Neuron (in vitro differentiated cells): ENCODE data around the gene CYP2U1.
A peak's percentile ranks its signal among the peaks of the same experiment; 100 is the strongest.

Source experiments
- H2AFZ ChIP-seq: one replicate; pipeline ENCODE4 v1.6.1; 2013; ENCODE audit warnings: low read depth, mild to moderate bottlenecking, inconsistent platforms, low read length, moderate library complexity
- H3K27me3 ChIP-seq: one replicate; pipeline ENCODE4 v1.6.1; 2013; ENCODE audit warnings: low read length; ENCODE audit not compliant: insufficient read depth
- H3K36me3 ChIP-seq: one replicate; pipeline ENCODE4 v1.6.1; 2013; ENCODE audit warnings: low read length; ENCODE audit not compliant: insufficient read depth
- H3K4me1 ChIP-seq: one replicate; pipeline ENCODE4 v1.6.1; 2013; ENCODE audit warnings: low read length; ENCODE audit not compliant: insufficient read depth
- H3K4me3 ChIP-seq: 2 replicates; pipeline ENCODE4 v1.5.1; 2013; ENCODE audit warnings: mild to moderate bottlenecking, low read length, moderate library complexity
- H3K9me3 ChIP-seq: one replicate; pipeline ENCODE4 v1.6.1; 2013; ENCODE audit warnings: low read length

CYP2U1 gene

GRCh38 chr4:107930821-107931774 is at the start of gene CYP2U1:
CYP2U1 (plus strand) TSS chr4:107931549; CDS start chr4:107931644, 95 bp downstream.
- Histone ChIP-seq H3K36me3 (no peaks in the 10 kb centered on the region), H2AFZ (peak within 1 kb of the TSS; percentile 99), H3K4me1 (peaks cover 14% of the 10 kb centered on the region), H3K4me3 (peak within 1 kb of the TSS; percentile 93), H3K9me3 (no peaks in the 10 kb centered on the region), H3K27me3 (no peaks in the 10 kb centered on the region)

- peaks cover 2% of the 10 kb centered on the region for H3K4me1 ChIP-seq
- no peak overlapping the region for H3K4me3 ChIP-seq
- H2AFZ ChIP-seq, result no peak overlapping the region
- H3K9me3 ChIP-seq, result peaks cover 1% of the 10 kb centered on the region
- no peaks in the 10 kb centered on the region for H3K36me3 ChIP-seq
- no peaks in the 10 kb centered on the region for H3K27me3 ChIP-seq
Observed at GRCh38 chr4:107885865-107886264, 45.5 kb upstream of the CYP2U1 start.

- peaks cover 1% of the 10 kb centered on the region for H3K9me3 ChIP-seq
- no peak overlapping the region for H3K4me3 ChIP-seq
Observed at GRCh38 chr4:107888237-107888636, 43.1 kb upstream of the CYP2U1 start.

GRCh38 chr4:107890779-107891178 is 40.6 kb upstream of the CYP2U1 start:
- Histone ChIP-seq H3K27me3 (no peaks in the 10 kb centered on the region), H3K4me1 (peaks cover 4% of the 10 kb centered on the region), H3K9me3 (peaks cover 1% of the 10 kb centered on the region), H3K4me3 (no peak overlapping the region), H3K36me3 (no peaks in the 10 kb centered on the region), H2AFZ (no peak overlapping the region)

More at GRCh38 chr4:107888237-107888636, 43.1 kb upstream of the CYP2U1 start:
- no peaks in the 10 kb centered on the region for H3K36me3 ChIP-seq
- H2AFZ ChIP-seq, result no peak overlapping the region
- no peaks in the 10 kb centered on the region for H3K27me3 ChIP-seq
- H3K4me1 ChIP-seq, result peaks cover 4% of the 10 kb centered on the region

GRCh38 chr4:107891299-107891698 is 40.0 kb upstream of the CYP2U1 start:
- Histone ChIP-seq H3K36me3 (no peaks in the 10 kb centered on the region), H3K4me1 (peaks cover 4% of the 10 kb centered on the region), H2AFZ (no peak overlapping the region), H3K27me3 (no peaks in the 10 kb centered on the region), H3K9me3 (peaks cover 1% of the 10 kb centered on the region), H3K4me3 (no peak overlapping the region)

GRCh38 chr4:107893171-107894137 is 37.9 kb upstream of the CYP2U1 start:
- Histone ChIP-seq H3K9me3 (peaks cover 1% of the 10 kb centered on the region), H3K36me3 (no peaks in the 10 kb centered on the region), H3K4me1 (peaks cover 4% of the 10 kb centered on the region), H3K27me3 (no peaks in the 10 kb centered on the region), H3K4me3 (no peak overlapping the region), H2AFZ (no peak overlapping the region)

GRCh38 chr4:107894138-107894603 is 37.2 kb upstream of the CYP2U1 start:
- Histone ChIP-seq H3K36me3 (no peaks in the 10 kb centered on the region), H3K9me3 (no peaks in the 10 kb centered on the region), H2AFZ (no peak overlapping the region), H3K27me3 (no peaks in the 10 kb centered on the region), H3K4me1 (peaks cover 4% of the 10 kb centered on the region), H3K4me3 (no peak overlapping the region)

GRCh38 chr4:107896158-107896645 is 35.1 kb upstream of the CYP2U1 start:
- Histone ChIP-seq H3K9me3 (no peaks in the 10 kb centered on the region), H3K27me3 (no peaks in the 10 kb centered on the region), H3K36me3 (no peaks in the 10 kb centered on the region), H3K4me3 (no peak overlapping the region), H3K4me1 (no peaks in the 10 kb centered on the region), H2AFZ (no peak overlapping the region)

- no peaks in the 10 kb centered on the region for H3K4me1 ChIP-seq
- H3K27me3 ChIP-seq, result no peaks in the 10 kb centered on the region
- no peak overlapping the region for H3K4me3 ChIP-seq
- no peaks in the 10 kb centered on the region for H3K36me3 ChIP-seq
- H2AFZ ChIP-seq, result no peak overlapping the region
- H3K9me3 ChIP-seq, result no peaks in the 10 kb centered on the region
Observed at GRCh38 chr4:107896646-107897045, 34.7 kb upstream of the CYP2U1 start.

- H3K4me3 ChIP-seq, result no peak overlapping the region
- no peaks in the 10 kb centered on the region for H3K4me1 ChIP-seq
- H3K36me3 ChIP-seq, result no peaks in the 10 kb centered on the region
- H3K27me3 ChIP-seq, result no peaks in the 10 kb centered on the region
- no peak overlapping the region for H2AFZ ChIP-seq
- H3K9me3 ChIP-seq, result no peaks in the 10 kb centered on the region
Observed at GRCh38 chr4:107897823-107898222, 33.5 kb upstream of the CYP2U1 start.

- Histone ChIP-seq H3K9me3 (no peaks in the 10 kb centered on the region), H3K4me3 (no peak overlapping the region), H3K27me3 (no peaks in the 10 kb centered on the region), H2AFZ (no peak overlapping the region), H3K4me1 (no peaks in the 10 kb centered on the region), H3K36me3 (no peaks in the 10 kb centered on the region)
Observed at GRCh38 chr4:107900067-107900466, 31.3 kb upstream of the CYP2U1 start.

GRCh38 chr4:107900508-107900907 is 30.8 kb upstream of the CYP2U1 start:
- H3K27me3 ChIP-seq, result no peaks in the 10 kb centered on the region
- no peaks in the 10 kb centered on the region for H3K36me3 ChIP-seq
- H3K4me3 ChIP-seq, result no peak overlapping the region
- no peaks in the 10 kb centered on the region for H3K9me3 ChIP-seq
- H2AFZ ChIP-seq, result no peak overlapping the region
- H3K4me1 ChIP-seq, result no peaks in the 10 kb centered on the region
